Neural progenitor cell (in vitro differentiated cells): Measurements from ENCODE around the gene SEPTIN2. TPM values are rescaled to one million over a fixed set of nuclear protein-coding genes. Genes with fewer than 3 reads are reported as not detected.
"Not testable (repeated sequence)": the region's sequence is repeated elsewhere in the genome, so short reads cannot be mapped to it uniquely, and the experiment has no call there.

Experiments used
- DNase-seq: peaks from one replicate; pipeline ENCODE4 v3.0.0-alpha.2; 2016; ENCODE audit warnings: low spot score
- H2AFZ ChIP-seq: fragments of 200-600 bp; sonication (generic); replicated peaks from 2 replicates; pipeline ENCODE4 v1.6.1; 2016; ENCODE audit warnings: antibody characterized with exemption
- H3F3A ChIP-seq: fragments of 200-600 bp; sonication (generic); 2 replicates; pipeline ENCODE4 v1.6.1; 2016; ENCODE audit warnings: antibody characterized with exemption, low read depth
- H3K27ac ChIP-seq: fragments of 200-600 bp; sonication (generic); 2 replicates; pipeline ENCODE4 v1.5.1; 2016; ENCODE audit warnings: mild to moderate bottlenecking
- H3K27me3 ChIP-seq: fragments of 200-600 bp; sonication (generic); 2 replicates; pipeline ENCODE4 v1.6.1; 2016; ENCODE audit warnings: mild to moderate bottlenecking, moderate library complexity
- H3K36me3 ChIP-seq: fragments of 200-600 bp; sonication (generic); 2 replicates; pipeline ENCODE4 v1.5.1; 2016
- H3K4me1 ChIP-seq: fragments of 200-600 bp; sonication (generic); 2 replicates; pipeline ENCODE4 v1.6.1; 2016; ENCODE audit warnings: mixed run types
- H3K4me2 ChIP-seq: fragments of 200-600 bp; sonication (generic); 2 replicates; pipeline ENCODE4 v1.6.1; 2016
- H3K4me3 ChIP-seq: fragments of 200-600 bp; sonication (generic); 2 replicates; pipeline ENCODE4 v1.5.1; 2016
- H3K79me2 ChIP-seq: fragments of 200-600 bp; sonication (generic); 2 replicates; pipeline ENCODE4 v1.6.1; 2016; ENCODE audit warnings: low read depth
- H3K9ac ChIP-seq: fragments of 200-600 bp; sonication (generic); 2 replicates; pipeline ENCODE4 v1.6.1; 2016
- H3K9me3 ChIP-seq: fragments of 200-600 bp; sonication (generic); 2 replicates; pipeline ENCODE4 v1.5.1; 2016; ENCODE audit warnings: low read depth
- H4K20me1 ChIP-seq: fragments of 200-600 bp; sonication (generic); 2 replicates; pipeline ENCODE4 v1.6.1; 2016; ENCODE audit warnings: low read depth
- H3K27ac Mint-ChIP-seq: 3 replicates; pipeline ENCODE4 v1.8.0; 2021; ENCODE audit warnings: mixed read lengths
- H3K27me3 Mint-ChIP-seq: 2 replicates; pipeline ENCODE4 v1.8.0; 2022; ENCODE audit warnings: low read depth, mild to moderate bottlenecking, inconsistent platforms, moderate library complexity, mixed read lengths; ENCODE audit not compliant: insufficient read depth
- H3K36me3 Mint-ChIP-seq: 3 replicates; pipeline ENCODE4 v1.8.0; 2021; ENCODE audit warnings: mixed read lengths
- H3K4me1 Mint-ChIP-seq: 3 replicates; pipeline ENCODE4 v1.8.0; 2021; ENCODE audit warnings: mixed read lengths
- H3K4me3 Mint-ChIP-seq: 3 replicates; pipeline ENCODE4 v1.8.0; 2021; ENCODE audit warnings: mild to moderate bottlenecking, moderate library complexity, mixed read lengths
- H3K9me3 Mint-ChIP-seq: 3 replicates; pipeline ENCODE4 v1.8.0; 2020; ENCODE audit warnings: mixed read lengths
- CTCF ChIP-seq: fragments of 200-600 bp; sonication (generic); IDR thresholded peaks from 2 replicates; pipeline ENCODE4 v1.5.1; 2017; ENCODE audit warnings: antibody characterized with exemption, mild to moderate bottlenecking
- EZH2 ChIP-seq: fragments of 200-600 bp; sonication (generic); IDR thresholded peaks from 2 replicates; pipeline ENCODE4 v1.6.1; 2017; ENCODE audit warnings: antibody characterized with exemption, mild to moderate bottlenecking, moderate library complexity
- EZH2phosphoT487 ChIP-seq: fragments of 200-600 bp; sonication (generic); IDR thresholded peaks from 2 replicates; pipeline ENCODE4 v1.6.1; 2017; ENCODE audit warnings: antibody characterized with exemption
- total RNA-seq: library from RNA; depleted of rRNA; stranded (reverse); fragments of >200 nt; gene quantifications from 2 replicates; pipeline ENCODE4 v1.2.3, GENCODE V29; 2015; ENCODE audit warnings: low replicate concordance

Gene SEPTIN2
- total RNA-seq, 1 donor from 2014 or later: 632 TPM

GRCh38 chr2:241393524-241394196 is 77.9 kb downstream of the SEPTIN2 start:
- Histone ChIP-seq H4K20me1 (no peaks in the 10 kb centered on the region), H3K4me3 (no peak overlapping the region), H3K27ac (no peak overlapping the region), H3K79me2 (no peaks in the 10 kb centered on the region), H3K4me1 (no peaks in the 10 kb centered on the region), H3K27me3 (no peaks in the 10 kb centered on the region), H3K9me3 (no peaks in the 10 kb centered on the region), H3K4me2 (no peak overlapping the region), H3K9ac (no peak overlapping the region), H2AFZ (no peak overlapping the region), H3K36me3 (no peaks in the 10 kb centered on the region), H3F3A (peaks cover 3% of the 10 kb centered on the region)
- H3K36me3 Mint-ChIP-seq: peaks cover 7% of the 10 kb centered on the region
- no peak for TF ChIP-seq CTCF
- no peak for TF ChIP-seq EZH2
- TF ChIP-seq EZH2phosphoT487: no peak
- peak overlapping the region; percentile 73 for H3K27ac Mint-ChIP-seq
- H3K9me3 Mint-ChIP-seq: no peaks in the 10 kb centered on the region
- no peak overlapping the region for H3K4me3 Mint-ChIP-seq
- DNase-seq: no peak
- peaks cover 3% of the 10 kb centered on the region for H3K4me1 Mint-ChIP-seq
- peaks cover 2% of the 10 kb centered on the region for H3K27me3 Mint-ChIP-seq

GRCh38 chr2:241396809-241397208 is 81.1 kb downstream of the SEPTIN2 start:
- H3K36me3 Mint-ChIP-seq, H3K27ac ChIP-seq, H3K4me1 ChIP-seq, H3K36me3 ChIP-seq, H3K4me3 Mint-ChIP-seq, H3K4me3 ChIP-seq, H3F3A ChIP-seq, H3K9me3 ChIP-seq, H3K4me2 ChIP-seq, H3K27me3 Mint-ChIP-seq, H3K9me3 Mint-ChIP-seq, H2AFZ ChIP-seq, H3K79me2 ChIP-seq, H3K9ac ChIP-seq, DNase-seq, H3K4me1 Mint-ChIP-seq, H3K27me3 ChIP-seq, H3K27ac Mint-ChIP-seq: not testable (repeated sequence)
- H4K20me1 ChIP-seq: peaks cover 11% of the 10 kb centered on the region

GRCh38 chr2:241399941-241400922 is 84.5 kb downstream of the SEPTIN2 start:
- Histone ChIP-seq H3F3A (no peaks in the 10 kb centered on the region), H3K9ac (no peak overlapping the region), H3K9me3 (no peaks in the 10 kb centered on the region), H2AFZ (no peak overlapping the region), H3K4me2 (no peak overlapping the region), H3K4me1 (no peaks in the 10 kb centered on the region), H3K36me3 (no peaks in the 10 kb centered on the region), H4K20me1 (peaks cover 11% of the 10 kb centered on the region), H3K4me3 (no peak overlapping the region), H3K27ac (no peak overlapping the region), H3K79me2 (no peaks in the 10 kb centered on the region), H3K27me3 (no peaks in the 10 kb centered on the region)
- Mint-ChIP-seq H3K4me3 (no peak overlapping the region), H3K27ac (no peak overlapping the region), H3K4me1 (no peaks in the 10 kb centered on the region), H3K27me3 (peaks cover 2% of the 10 kb centered on the region), H3K9me3 (no peaks in the 10 kb centered on the region), H3K36me3 (peaks cover 3% of the 10 kb centered on the region)
- TF ChIP-seq CTCF: no peak
- TF ChIP-seq EZH2: no peak
- TF ChIP-seq EZH2phosphoT487: no peak
- no peak for DNase-seq

Other genes starting within 250 kb of the SEPTIN2 start
- 42.2 and 58.1 TPM in 2 replicates for gene MTERF4, start 213.6 kb upstream of the SEPTIN2 start, total RNA-seq
- gene PASK, start 166.5 kb upstream of the SEPTIN2 start, total RNA-seq: 20.3 and 35.1 TPM in 2 replicates
- gene PPP1R7, start 165.5 kb upstream of the SEPTIN2 start, total RNA-seq: 40.0 and 52.9 TPM in 2 replicates
- gene ANO7, start 127.2 kb upstream of the SEPTIN2 start, total RNA-seq: 1.8 TPM in 1 of 2 replicates, not detected in the other
- 251 and 269 TPM in 2 replicates for gene HDLBP, start 253 bp upstream of the SEPTIN2 start, total RNA-seq
- gene FARP2, start 40.4 kb downstream of the SEPTIN2 start, total RNA-seq: 28.6 and 32.3 TPM in 2 replicates
- gene STK25, start 192.7 kb downstream of the SEPTIN2 start, total RNA-seq: 164 and 378 TPM in 2 replicates
- gene BOK, start 242.8 kb downstream of the SEPTIN2 start, total RNA-seq: 2.0 and 5.5 TPM in 2 replicates